A549 (cell line): ENCODE results near the gene CWC15. TPM values are rescaled to one million over a fixed set of nuclear protein-coding genes. Genes with fewer than 3 reads are reported as not detected.
A peak's percentile ranks its signal among the peaks of the same experiment; 100 is the strongest.
"Not testable (repeated sequence)": the region's sequence is repeated elsewhere in the genome, so short reads cannot be mapped to it uniquely, and the experiment has no call there.

Experiments
- ATAC-seq, 2 experiments: fragments of 200-7000 bp in 1 of 2; fragments of >200 bp in 1 of 2; cut with Nextera tagmentation in 1 of 2; cut with Tn5 transposase in 1 of 2; 3 replicates each; pipeline versions ENCODE4 v1.8.0 to v1.9.1; 2018 to 2020; ENCODE audit warnings: mild to moderate bottlenecking in 1 of 2, moderate library complexity in 1 of 2
- CTCF ChIA-PET: fragments of 300-600 bp; sonication (Branson Sonifier 250); formaldehyde crosslinking; extraction: SDS; loops from one replicate; lab custom pipeline; 2021; ENCODE audit warnings: antibody characterized with exemption, inconsistent platforms; lab: Yijun Ruan, JAX
- POLR2A ChIA-PET: fragments of 350-600 bp; formaldehyde crosslinking; extraction: SDS; loops from one replicate; lab custom pipeline; 2021; ENCODE audit warnings: antibody characterized with exemption, inconsistent platforms; lab: Yijun Ruan, JAX
- DNase-seq, 2 experiments: peaks; one replicate each; pipeline versions ENCODE4 v3.0.0 to v3.0.0-alpha.2; 2011 to 2016; ENCODE audit warnings: low read depth in 1 of 2, low spot score in 1 of 2
- FAIRE-seq: peaks from 2 replicates; lab custom pipeline; 2011; peaks lifted over from hg19 to GRCh38; lab: Jason Lieb, UNC
- H3K27ac ChIP-seq, 2 experiments: fragments of >200 bp; sonication (Bioruptor Twin); formaldehyde crosslinking; 3 replicates each; pipeline ENCODE4 v1.5.1; 2016 to 2017
- H3K4me1 ChIP-seq: fragments of >200 bp; sonication (Bioruptor Twin); formaldehyde crosslinking; 3 replicates; pipeline ENCODE4 v1.6.1; 2016
- H3K4me2 ChIP-seq: fragments of >200 bp; sonication (Bioruptor Twin); formaldehyde crosslinking; 3 replicates; pipeline ENCODE4 v1.6.1; 2016
- H3K4me3 ChIP-seq: fragments of >200 bp; sonication (Bioruptor Twin); formaldehyde crosslinking; 3 replicates; pipeline ENCODE4 v1.5.1; 2016
- H3K9me3 ChIP-seq: fragments of >200 bp; sonication (Bioruptor Twin); formaldehyde crosslinking; 3 replicates; pipeline ENCODE4 v1.6.1; 2016
- BHLHE40 ChIP-seq: IDR thresholded peaks from 2 replicates; pipeline ENCODE4 v1.6.1; 2012; ENCODE audit warnings: low read depth, low read length, inconsistent platforms
- CBX8 ChIP-seq: fragments of 200-600 bp; sonication (generic); IDR thresholded peaks from 2 replicates; pipeline ENCODE4 v1.6.1; 2016
- ELK1 ChIP-seq: fragments of 150-350 bp; IDR thresholded peaks from 2 replicates; pipeline ENCODE4 v1.6.1; 2014; ENCODE audit warnings: low read depth, mild to moderate bottlenecking, low read length
- FOSB ChIP-seq: fragments of 250-450 bp; sonication (Bioruptor Pico); IDR thresholded peaks from 2 replicates; pipeline ENCODE4 v1.5.0; 2020; ENCODE audit warnings: mild to moderate bottlenecking, moderate library complexity
- FOSL2 ChIP-seq, 2 experiments: fragments of 450-650 bp in 1 of 2; fragments of >200 bp in 1 of 2; sonication (Bioruptor Twin) in 1 of 2; formaldehyde crosslinking; IDR thresholded peaks; 2 replicates each; pipeline versions ENCODE4 v1.5.0 to v1.6.1; 2016 to 2020; ENCODE audit warnings: mild to moderate bottlenecking in 1 of 2, moderate library complexity in 1 of 2
- HEYL ChIP-seq: fragments of 250-450 bp; sonication (Bioruptor Pico); IDR thresholded peaks from 2 replicates; pipeline ENCODE4 v1.8.0; 2021; ENCODE audit warnings: mild to moderate bottlenecking, moderate library complexity
- HOXB5 ChIP-seq: fragments of 250-450 bp; sonication (Bioruptor Pico); IDR thresholded peaks from 2 replicates; pipeline ENCODE4 v1.5.0; 2020; ENCODE audit warnings: mild to moderate bottlenecking, moderate library complexity
- KDM1A ChIP-seq: fragments of 200-600 bp; sonication (generic); IDR thresholded peaks from 2 replicates; pipeline ENCODE4 v1.6.1; 2016; ENCODE audit warnings: low read depth, mild to moderate bottlenecking
- KDM5A ChIP-seq: fragments of 200-600 bp; sonication (generic); IDR thresholded peaks from 2 replicates; pipeline ENCODE4 v1.6.1; 2016; ENCODE audit warnings: antibody characterized with exemption, mild to moderate bottlenecking
- MAFK ChIP-seq: fragments of 450-650 bp; IDR thresholded peaks from 2 replicates; pipeline ENCODE4 v1.6.1; 2014; ENCODE audit not compliant: partially characterized antibody
- MAX ChIP-seq: IDR thresholded peaks from 2 replicates; pipeline ENCODE4 v1.6.1; 2012
- NR3C1 ChIP-seq: fragments of >200 bp; sonication (Bioruptor Twin); formaldehyde crosslinking; IDR thresholded peaks from 3 replicates; pipeline ENCODE4 v1.6.1; 2017
- POLR2A ChIP-seq: IDR thresholded peaks from 2 replicates; pipeline ENCODE4 v1.6.1; 2012; ENCODE audit warnings: mild to moderate bottlenecking, low read length
- POLR2AphosphoS2 ChIP-seq: conservative IDR thresholded peaks from 2 replicates; pipeline ENCODE4 v1.6.1; 2012; ENCODE audit warnings: low read length, improper control_type of control experiment, inconsistent platforms
- RCOR1 ChIP-seq: fragments of 150-350 bp; IDR thresholded peaks from 2 replicates; pipeline ENCODE4 v1.6.1; 2014; ENCODE audit warnings: antibody characterized with exemption, low read length, low read depth
- RFX5 ChIP-seq: fragments of 450-650 bp; IDR thresholded peaks from 2 replicates; pipeline ENCODE4 v1.7.1; 2014; ENCODE audit warnings: antibody characterized with exemption, mild to moderate bottlenecking, moderate library complexity
- ZC3H11A ChIP-seq: fragments of 450-650 bp; IDR thresholded peaks from 2 replicates; pipeline ENCODE4 v1.6.1; 2014; ENCODE audit warnings: antibody characterized with exemption, mild to moderate bottlenecking
- ZFP36 ChIP-seq: fragments of 450-650 bp; IDR thresholded peaks from 2 replicates; pipeline ENCODE4 v1.6.1; 2014; ENCODE audit warnings: borderline replicate concordance; ENCODE audit not compliant: partially characterized antibody
- WGBS: methylation state at CpG from one replicate; pipeline ENCODE4 v1.1.6; 2017; ENCODE audit errors: missing lambda C conversion rate; 5-methylcytosine and 5-hydroxymethylcytosine counted together
- polyA plus RNA-seq, 4 experiments: library from polyadenylated mRNA; depleted of rRNA in 3 of 4; stranded (reverse); fragments of >200 nt; fragmentation: RNase III in 1 of 4; extraction: RNeasy Plus Mini Kit Qiagen cat#74134 plus additional on column Dnase treatment in 1 of 4; gene quantifications; 2 replicates in 3 of 4; 3 replicates in 1 of 4; pipeline ENCODE4 v1.2.3, GENCODE V29; 2011 to 2017

CWC15 gene
- polyA plus RNA-seq, 2 of the 4 experiments (the other 2 are of a cell fraction) = 37.6 to 42.8 TPM

GRCh38 chr11:94973099-94973968, at the start of gene CWC15, which contains the start of gene KDM4D (continued):
- no peak for TF ChIP-seq RCOR1

- 79% methylated on average over 5 of the region's 5 CpGs for WGBS
- POLR2A ChIA-PET, H3K4me1 ChIP-seq, FAIRE-seq, DNase-seq, H3K27ac ChIP-seq, H3K9me3 ChIP-seq, H3K4me3 ChIP-seq, ATAC-seq, H3K4me2 ChIP-seq, CTCF ChIA-PET: not testable (repeated sequence)
Observed at GRCh38 chr11:95021468-95021867, 48.1 kb upstream of the CWC15 start.

GRCh38 chr11:95016139-95016538, 42.8 kb upstream of the CWC15 start:
- no peak overlapping the region for H3K4me3 ChIP-seq
- H3K4me2 ChIP-seq = no peak overlapping the region
- no peaks in the 10 kb centered on the region for H3K9me3 ChIP-seq
- WGBS = 53% methylated on average over 2 of the region's 2 CpGs
- no peak for TF ChIP-seq KDM1A
- TF ChIP-seq, all 56 proteins: peak for 0
- CTCF ChIA-PET = no interaction called here
- ATAC-seq (no peak), FAIRE-seq (no peak), DNase-seq (no peak)
- POLR2A ChIA-PET = no interaction called here
- H3K4me1 ChIP-seq = no peaks in the 10 kb centered on the region
- no peak overlapping the region for H3K27ac ChIP-seq

- TF ChIP-seq FOSL2 (IDR thresholded peaks at IDR 0.05) = no peak
- TF ChIP-seq FOSL2 (CRISPR knock-in tag; IDR thresholded peaks at IDR 0.05) = no peak
- TF ChIP-seq KDM5A = no peak
- TF ChIP-seq ZC3H11A = no peak
- no peak for TF ChIP-seq NR3C1
- no peak for TF ChIP-seq BHLHE40
- no peak for TF ChIP-seq MAX
- Histone ChIP-seq H3K4me3 (no peak overlapping the region), H3K4me1 (no peaks in the 10 kb centered on the region), H3K27ac (no peak overlapping the region), H3K9me3 (no peaks in the 10 kb centered on the region), H3K4me2 (no peak overlapping the region)
- FAIRE-seq (no peak), ATAC-seq (no peak), DNase-seq (no peak)
- ChIA-PET POLR2A (no interaction called here), CTCF (no interaction called here)
- whole genome bisulfite sequencing = 66% methylated on average over 9 of the region's 12 CpGs
Observed at GRCh38 chr11:95014184-95014821, 40.9 kb upstream of the CWC15 start.

- no peaks in the 10 kb centered on the region for H3K4me1 ChIP-seq
- FAIRE-seq (no peak), ATAC-seq (no peak), DNase-seq (no peak)
- H3K4me3 ChIP-seq = no peak overlapping the region
- ChIA-PET CTCF (no interaction called here), POLR2A (no interaction called here)
- no peak overlapping the region for H3K27ac ChIP-seq
- H3K4me2 ChIP-seq = no peak overlapping the region
- H3K9me3 ChIP-seq = no peaks in the 10 kb centered on the region
- TF ChIP-seq MAFK (peak; percentile 79), CBX8 (no peak)
Observed at GRCh38 chr11:95011376-95011775, 38.0 kb upstream of the CWC15 start.

- ChIA-PET CTCF (no interaction called here), POLR2A (no interaction called here)
- H3K4me3 ChIP-seq = no peak overlapping the region
- WGBS = 61% methylated on average over 1 of the region's 1 CpG
- ATAC-seq (no peak), DNase-seq (no peak), FAIRE-seq (no peak)
- H3K27ac ChIP-seq = no peak overlapping the region
- H3K4me1 ChIP-seq = no peaks in the 10 kb centered on the region
- TF ChIP-seq FOSB (no peak), ELK1 (no peak), CBX8 (no peak), HOXB5 (CRISPR knock-in tag) (no peak), HEYL (CRISPR knock-in tag) (no peak), FOSL2 (IDR thresholded peaks at IDR 0.05) (no peak), FOSL2 (CRISPR knock-in tag; IDR thresholded peaks at IDR 0.05) (no peak), POLR2AphosphoS2 (no peak), POLR2A (no peak), ZC3H11A (no peak), NR3C1 (no peak), KDM1A (no peak), ZFP36 (no peak), MAFK (no peak), MAX (no peak), RFX5 (no peak)
- H3K9me3 ChIP-seq = no peaks in the 10 kb centered on the region
- H3K4me2 ChIP-seq = no peak overlapping the region
Observed at GRCh38 chr11:95005642-95006041, 32.3 kb upstream of the CWC15 start.
